GM18508 (cell line): Measurements from ENCODE around the gene ZSWIM4.
A peak's percentile ranks its signal among the peaks of the same experiment; 100 is the strongest.
"Not testable (repeated sequence)": the region's sequence is repeated elsewhere in the genome, so short reads cannot be mapped to it uniquely, and the experiment has no call there.

Experiments used
- ATAC-seq: cut with Tn5 transposase; IDR thresholded peaks from one replicate; pipeline ENCODE4 v1.9.1; 2021; ENCODE audit warnings: moderate number of reproducible peaks; ENCODE audit not compliant: insufficient read depth, unreplicated experiment

The ZSWIM4 gene

GRCh38 chr19:13846557-13847406 lies 51.5 kb downstream of the ZSWIM4 start:
- peak; percentile 37 for ATAC-seq

GRCh38 chr19:13847407-13848339 lies 52.4 kb downstream of the ZSWIM4 start:
- ATAC-seq = no peak

GRCh38 chr19:13848340-13848677 lies 53.1 kb downstream of the ZSWIM4 start:
- ATAC-seq = no peak

- ATAC-seq = no peak
Measured at GRCh38 chr19:13848798-13849676, 53.8 kb downstream of the ZSWIM4 start.

- no peak for ATAC-seq
Measured at GRCh38 chr19:13849991-13850909, 55.0 kb downstream of the ZSWIM4 start.

GRCh38 chr19:13850910-13851733 lies 55.9 kb downstream of the ZSWIM4 start:
- no peak for ATAC-seq

GRCh38 chr19:13851734-13852114 lies 56.5 kb downstream of the ZSWIM4 start:
- ATAC-seq = not testable (repeated sequence)

GRCh38 chr19:13852171-13852707 lies 57.0 kb downstream of the ZSWIM4 start:
- not testable (repeated sequence) for ATAC-seq

GRCh38 chr19:13856497-13856896 lies 61.3 kb downstream of the ZSWIM4 start:
- ATAC-seq = no peak

GRCh38 chr19:13859361-13859880 lies 64.2 kb downstream of the ZSWIM4 start:
- ATAC-seq = no peak

- no peak for ATAC-seq
Measured at GRCh38 chr19:13860679-13861391, 65.6 kb downstream of the ZSWIM4 start.

- ATAC-seq = no peak
Measured at GRCh38 chr19:13861392-13861713, 66.1 kb downstream of the ZSWIM4 start.

- no peak for ATAC-seq
Measured at GRCh38 chr19:13861714-13862531, 66.7 kb downstream of the ZSWIM4 start.

- no peak for ATAC-seq
Measured at GRCh38 chr19:13864046-13864666, 68.9 kb downstream of the ZSWIM4 start.

- no peak for ATAC-seq
Measured at GRCh38 chr19:13864667-13865570, 69.7 kb downstream of the ZSWIM4 start.
